SK-N-SH treated with all-trans-retinoic acid at 6 μM for 48 hours (cell line): ENCODE results near the gene SARDH.

Experiments
- ARNTL ChIP-seq: fragments of 450-650 bp; formaldehyde crosslinking; IDR thresholded peaks from 2 replicates; pipeline ENCODE4 v1.5.0; 2020; ENCODE audit warnings: low read depth, mild to moderate bottlenecking, moderate library complexity, borderline replicate concordance
- BACH2 ChIP-seq: fragments of 250-450 bp; sonication (Bioruptor Pico); IDR thresholded peaks from 2 replicates; pipeline ENCODE4 v1.9.0; 2021; ENCODE audit warnings: mild to moderate bottlenecking, borderline replicate concordance
- CSDC2 ChIP-seq: fragments of 250-450 bp; sonication (Bioruptor Pico); IDR thresholded peaks from 2 replicates; pipeline ENCODE4 v1.5.0; 2020; ENCODE audit warnings: mild to moderate bottlenecking, moderate library complexity
- ZFP3 ChIP-seq: fragments of 250-450 bp; sonication (Bioruptor Pico); IDR thresholded peaks from 2 replicates; pipeline ENCODE4 v1.5.0; 2020; ENCODE audit warnings: mild to moderate bottlenecking, moderate library complexity
- ZNF565 ChIP-seq: fragments of 450-650 bp; formaldehyde crosslinking; conservative IDR thresholded peaks from 2 replicates; pipeline ENCODE4 v1.5.0; 2020; ENCODE audit warnings: low read depth, mild to moderate bottlenecking, moderate library complexity
- TF ChIP-seq, protein P1 (sequence below): fragments of 250-450 bp; sonication (Bioruptor Pico); IDR thresholded peaks from 2 replicates; pipeline ENCODE4 v1.8.0; 2020; ENCODE audit warnings: mild to moderate bottlenecking, moderate library complexity, borderline replicate concordance
- TF ChIP-seq, protein P2 (sequence below): fragments of 250-450 bp; sonication (Bioruptor Pico); IDR thresholded peaks from 2 replicates; pipeline ENCODE4 v1.5.0; 2020; ENCODE audit warnings: mild to moderate bottlenecking, moderate library complexity
- TF ChIP-seq, protein P3 (sequence below): fragments of 250-450 bp; sonication (Bioruptor Pico); IDR thresholded peaks from 2 replicates; pipeline ENCODE4 v1.5.1; 2021; ENCODE audit warnings: mild to moderate bottlenecking, moderate library complexity
- TF ChIP-seq, protein P4 (sequence below): fragments of 250-450 bp; sonication (Bioruptor Pico); IDR thresholded peaks from 2 replicates; pipeline ENCODE4 v1.8.0; 2021; ENCODE audit warnings: low read depth, mild to moderate bottlenecking, moderate library complexity, borderline replicate concordance

DNA sequence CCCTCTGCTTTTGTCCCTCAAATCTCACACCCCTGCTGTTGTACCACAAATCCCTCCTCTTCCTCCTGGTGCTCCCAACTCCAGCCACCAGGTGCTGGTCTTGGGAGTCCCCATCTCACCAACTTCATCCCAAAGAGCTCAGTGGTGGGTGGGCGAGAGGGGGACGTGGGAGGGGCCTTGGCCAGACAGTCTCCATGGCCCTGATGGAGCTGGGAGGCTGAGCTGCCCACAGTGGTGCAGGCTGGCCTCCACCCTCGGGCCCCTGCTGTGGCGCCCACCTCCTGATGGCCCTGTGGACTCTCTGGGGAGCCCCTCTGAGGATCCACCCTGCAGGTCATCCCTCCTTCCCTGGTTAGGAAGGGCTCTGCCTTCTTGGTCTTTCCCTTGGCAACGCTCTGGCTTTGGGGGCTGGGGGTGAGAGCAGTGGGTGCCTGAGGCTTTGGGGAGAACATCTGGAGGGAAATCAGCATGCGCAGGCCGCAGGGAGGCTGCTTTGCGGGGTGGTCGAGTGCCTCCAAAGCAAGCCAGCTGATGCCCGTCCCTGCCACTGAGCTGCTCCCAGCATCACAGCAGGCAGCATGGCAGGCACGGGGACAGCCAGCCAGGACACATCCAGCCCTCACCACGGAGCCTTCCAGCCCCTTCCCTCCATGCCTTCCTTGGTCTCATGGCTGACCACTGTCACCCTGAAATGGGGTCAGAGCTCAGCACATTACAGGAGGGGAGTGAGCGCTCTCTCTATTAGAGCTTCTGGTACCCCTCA is 121.3 kb downstream of the SARDH start:
- TF ChIP-seq ARNTL (CRISPR knock-in tag) (no peak), ZNF565 (CRISPR knock-in tag) (no peak), BACH2 (CRISPR knock-in tag) (no peak), CSDC2 (CRISPR knock-in tag) (no peak), ZFP3 (no peak)
- TF ChIP-seq, protein P1, sequence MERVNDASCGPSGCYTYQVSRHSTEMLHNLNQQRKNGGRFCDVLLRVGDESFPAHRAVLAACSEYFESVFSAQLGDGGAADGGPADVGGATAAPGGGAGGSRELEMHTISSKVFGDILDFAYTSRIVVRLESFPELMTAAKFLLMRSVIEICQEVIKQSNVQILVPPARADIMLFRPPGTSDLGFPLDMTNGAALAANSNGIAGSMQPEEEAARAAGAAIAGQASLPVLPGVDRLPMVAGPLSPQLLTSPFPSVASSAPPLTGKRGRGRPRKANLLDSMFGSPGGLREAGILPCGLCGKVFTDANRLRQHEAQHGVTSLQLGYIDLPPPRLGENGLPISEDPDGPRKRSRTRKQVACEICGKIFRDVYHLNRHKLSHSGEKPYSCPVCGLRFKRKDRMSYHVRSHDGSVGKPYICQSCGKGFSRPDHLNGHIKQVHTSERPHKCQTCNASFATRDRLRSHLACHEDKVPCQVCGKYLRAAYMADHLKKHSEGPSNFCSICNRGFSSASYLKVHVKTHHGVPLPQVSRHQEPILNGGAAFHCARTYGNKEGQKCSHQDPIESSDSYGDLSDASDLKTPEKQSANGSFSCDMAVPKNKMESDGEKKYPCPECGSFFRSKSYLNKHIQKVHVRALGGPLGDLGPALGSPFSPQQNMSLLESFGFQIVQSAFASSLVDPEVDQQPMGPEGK = no peak
- TF ChIP-seq, protein P2, sequence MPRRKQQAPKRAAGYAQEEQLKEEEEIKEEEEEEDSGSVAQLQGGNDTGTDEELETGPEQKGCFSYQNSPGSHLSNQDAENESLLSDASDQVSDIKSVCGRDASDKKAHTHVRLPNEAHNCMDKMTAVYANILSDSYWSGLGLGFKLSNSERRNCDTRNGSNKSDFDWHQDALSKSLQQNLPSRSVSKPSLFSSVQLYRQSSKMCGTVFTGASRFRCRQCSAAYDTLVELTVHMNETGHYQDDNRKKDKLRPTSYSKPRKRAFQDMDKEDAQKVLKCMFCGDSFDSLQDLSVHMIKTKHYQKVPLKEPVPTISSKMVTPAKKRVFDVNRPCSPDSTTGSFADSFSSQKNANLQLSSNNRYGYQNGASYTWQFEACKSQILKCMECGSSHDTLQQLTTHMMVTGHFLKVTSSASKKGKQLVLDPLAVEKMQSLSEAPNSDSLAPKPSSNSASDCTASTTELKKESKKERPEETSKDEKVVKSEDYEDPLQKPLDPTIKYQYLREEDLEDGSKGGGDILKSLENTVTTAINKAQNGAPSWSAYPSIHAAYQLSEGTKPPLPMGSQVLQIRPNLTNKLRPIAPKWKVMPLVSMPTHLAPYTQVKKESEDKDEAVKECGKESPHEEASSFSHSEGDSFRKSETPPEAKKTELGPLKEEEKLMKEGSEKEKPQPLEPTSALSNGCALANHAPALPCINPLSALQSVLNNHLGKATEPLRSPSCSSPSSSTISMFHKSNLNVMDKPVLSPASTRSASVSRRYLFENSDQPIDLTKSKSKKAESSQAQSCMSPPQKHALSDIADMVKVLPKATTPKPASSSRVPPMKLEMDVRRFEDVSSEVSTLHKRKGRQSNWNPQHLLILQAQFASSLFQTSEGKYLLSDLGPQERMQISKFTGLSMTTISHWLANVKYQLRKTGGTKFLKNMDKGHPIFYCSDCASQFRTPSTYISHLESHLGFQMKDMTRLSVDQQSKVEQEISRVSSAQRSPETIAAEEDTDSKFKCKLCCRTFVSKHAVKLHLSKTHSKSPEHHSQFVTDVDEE (CRISPR knock-in tag) = no peak
- TF ChIP-seq, protein P3, sequence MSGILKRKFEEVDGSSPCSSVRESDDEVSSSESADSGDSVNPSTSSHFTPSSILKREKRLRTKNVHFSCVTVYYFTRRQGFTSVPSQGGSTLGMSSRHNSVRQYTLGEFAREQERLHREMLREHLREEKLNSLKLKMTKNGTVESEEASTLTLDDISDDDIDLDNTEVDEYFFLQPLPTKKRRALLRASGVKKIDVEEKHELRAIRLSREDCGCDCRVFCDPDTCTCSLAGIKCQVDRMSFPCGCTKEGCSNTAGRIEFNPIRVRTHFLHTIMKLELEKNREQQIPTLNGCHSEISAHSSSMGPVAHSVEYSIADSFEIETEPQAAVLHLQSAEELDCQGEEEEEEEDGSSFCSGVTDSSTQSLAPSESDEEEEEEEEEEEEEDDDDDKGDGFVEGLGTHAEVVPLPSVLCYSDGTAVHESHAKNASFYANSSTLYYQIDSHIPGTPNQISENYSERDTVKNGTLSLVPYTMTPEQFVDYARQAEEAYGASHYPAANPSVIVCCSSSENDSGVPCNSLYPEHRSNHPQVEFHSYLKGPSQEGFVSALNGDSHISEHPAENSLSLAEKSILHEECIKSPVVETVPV (CRISPR knock-in tag) = no peak
- TF ChIP-seq, protein P4, sequence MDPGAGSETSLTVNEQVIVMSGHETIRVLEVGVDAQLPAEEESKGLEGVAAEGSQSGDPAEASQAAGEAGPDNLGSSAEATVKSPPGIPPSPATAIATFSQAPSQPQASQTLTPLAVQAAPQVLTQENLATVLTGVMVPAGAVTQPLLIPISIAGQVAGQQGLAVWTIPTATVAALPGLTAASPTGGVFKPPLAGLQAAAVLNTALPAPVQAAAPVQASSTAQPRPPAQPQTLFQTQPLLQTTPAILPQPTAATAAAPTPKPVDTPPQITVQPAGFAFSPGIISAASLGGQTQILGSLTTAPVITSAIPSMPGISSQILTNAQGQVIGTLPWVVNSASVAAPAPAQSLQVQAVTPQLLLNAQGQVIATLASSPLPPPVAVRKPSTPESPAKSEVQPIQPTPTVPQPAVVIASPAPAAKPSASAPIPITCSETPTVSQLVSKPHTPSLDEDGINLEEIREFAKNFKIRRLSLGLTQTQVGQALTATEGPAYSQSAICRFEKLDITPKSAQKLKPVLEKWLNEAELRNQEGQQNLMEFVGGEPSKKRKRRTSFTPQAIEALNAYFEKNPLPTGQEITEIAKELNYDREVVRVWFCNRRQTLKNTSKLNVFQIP = no peak
